K562 (cell line): ENCODE results near the gene MYO15A. TPM values are rescaled to one million over a fixed set of nuclear protein-coding genes. Genes with fewer than 3 reads are reported as not detected.

ENCODE experiments used
- CBX2 ChIP-seq: fragments of 200-600 bp; sonication (generic); IDR thresholded peaks from one replicate; pipeline ENCODE4 v1.6.1; 2012; ENCODE audit warnings: mild to moderate bottlenecking, low read length, inconsistent platforms; ENCODE audit not compliant: insufficient read depth, poor library complexity, severe bottlenecking
- CTCF ChIP-seq, 3 experiments: IDR thresholded peaks in 2 of 3; conservative IDR thresholded peaks in 1 of 3; 2 replicates each; pipeline ENCODE4 v1.5.1; 2011 to 2012; ENCODE audit warnings: low read length in 3 of 3, mild to moderate bottlenecking in 3 of 3, control low read depth in 2 of 3, improper control_type of control experiment in 1 of 3, inconsistent platforms in 1 of 3, low read depth in 1 of 3, mixed read lengths in 1 of 3, moderate library complexity in 1 of 3; ENCODE audit not compliant: insufficient read depth in 2 of 3
- NFE2 ChIP-seq: IDR thresholded peaks from 2 replicates; pipeline ENCODE4 v1.6.1; 2014; ENCODE audit warnings: antibody characterized with exemption, low read depth
- PREB ChIP-seq: sonication (generic); formaldehyde crosslinking; IDR thresholded peaks from 2 replicates; pipeline ENCODE4 v1.8.1; 2023; ENCODE audit warnings: mild to moderate bottlenecking, missing genetic modification reagents
- RAD21 ChIP-seq, 2 experiments: fragments of 250-450 bp in 1 of 2; fragments of 450-650 bp in 1 of 2; sonication (Bioruptor Pico) in 1 of 2; formaldehyde crosslinking in 1 of 2; IDR thresholded peaks in 1 of 2; conservative IDR thresholded peaks in 1 of 2; 2 replicates each; pipeline versions ENCODE4 v1.4.0 to v1.8.0; 2020 to 2022; ENCODE audit warnings: mild to moderate bottlenecking in 2 of 2, moderate library complexity in 1 of 2
- RBM22 ChIP-seq: fragments of 200-400 bp; formaldehyde crosslinking; IDR thresholded peaks from 2 replicates; pipeline ENCODE4 v1.6.1; 2018; ENCODE audit warnings: low read length, low read depth; ENCODE audit not compliant: poor library complexity, severe bottlenecking
- REST ChIP-seq, 2 experiments: fragments of 450-650 bp; formaldehyde crosslinking in 1 of 2; IDR thresholded peaks; 2 replicates each; pipeline versions ENCODE4 v1.4.0 to v1.6.1; 2014 to 2020; ENCODE audit warnings: mild to moderate bottlenecking in 2 of 2, borderline replicate concordance in 1 of 2, low read depth in 1 of 2
- THAP7 ChIP-seq: fragments of 250-450 bp; sonication (Bioruptor Pico); IDR thresholded peaks from 2 replicates; pipeline ENCODE4 v1.5.0; 2021
- ZNF12 ChIP-seq: sonication (generic); formaldehyde crosslinking; IDR thresholded peaks from 2 replicates; pipeline ENCODE4 v1.4.0; 2020; ENCODE audit warnings: mild to moderate bottlenecking, missing genetic modification reagents
- ZNF280B ChIP-seq: fragments of 250-450 bp; sonication (Bioruptor Pico); IDR thresholded peaks from 2 replicates; pipeline ENCODE4 v1.5.1; 2021; ENCODE audit warnings: mild to moderate bottlenecking
- ZNF57 ChIP-seq: fragments of 450-650 bp; formaldehyde crosslinking; IDR thresholded peaks from 2 replicates; pipeline ENCODE4 v1.4.0; 2020; ENCODE audit warnings: mild to moderate bottlenecking, moderate library complexity
- polyA plus RNA-seq, 8 experiments: library from polyadenylated mRNA; depleted of rRNA in 4 of 8; stranded (reverse) in 5 of 8; unstranded in 3 of 8; fragments of >200 nt; fragmentation: Nextera tagmentation in 2 of 8; fragmentation: Illumina TruSeq in 1 of 8; extraction: Ambion mirVana in 2 of 8; extraction: Trizol in 1 of 8; gene quantifications; 2 replicates each; pipeline versions ENCODE4 v1.2.1 to v1.2.3, GENCODE V29; 2011 to 2014; ENCODE audit warnings: inconsistent platforms in 1 of 8, missing spikeins in 1 of 8
- total RNA-seq, 7 experiments: library from RNA; depleted of rRNA in 6 of 7; stranded (reverse); fragments of >200 nt in 6 of 7; fragmentation: Illumina TruSeq in 2 of 7; extraction: Trizol in 2 of 7; gene quantifications; 2 replicates each; pipeline versions ENCODE4 v1.2.1 to v1.2.3, GENCODE V29; 2011 to 2021; ENCODE audit warnings: low replicate concordance in 1 of 7

MYO15A gene
- total and polyA plus RNA-seq, 9 of the 15 experiments (the other 6 are each of a cell fraction or from before 2014, with no cell fraction given): 0.05 to 0.88 (median 0.14) TPM; not detected in 1

GRCh38 chr17:18143044-18143936, 34.7 kb downstream of the MYO15A start (continued):
- TF ChIP-seq REST (IDR thresholded peaks at IDR 0.05; ENCODE audit: borderline replicate concordance) (no peak), REST (CRISPR knock-in tag; IDR thresholded peaks at IDR 0.05; ENCODE audit: low read depth) (no peak), ZNF280B (CRISPR knock-in tag) (no peak), THAP7 (CRISPR knock-in tag) (no peak), PREB (CRISPR knock-in tag) (no peak), RBM22 (no peak), NFE2 (no peak), CTCF (IDR thresholded peaks at IDR 0.05 in 2 of 3, conservative IDR thresholded peaks at IDR 0.05 in 1 of 3; ENCODE audit: insufficient read depth in 2 of 3, low read depth in 1 of 3, low read length in 3 of 3) (peak; percentile 61 to 67 (median 66)), ZNF12 (no peak), ZNF57 (no peak), RAD21 (CRISPR knock-in tag; conservative IDR thresholded peaks at IDR 0.05 in 1 of 2, IDR thresholded peaks at IDR 0.05 in 1 of 2) (peak in 1 of 2 experiments; percentile 42; a peak in 2 of 4 replicates), CBX2 (no peak)
